Epithelial cell of umbilical artery (primary cell): ENCODE data around the gene PABPC3. TPM values are rescaled to one million over a fixed set of nuclear protein-coding genes. Genes with fewer than 3 reads are reported as not detected.

Source experiments
- total RNA-seq: library from RNA; depleted of rRNA; stranded (reverse); fragments of >200 nt; gene quantifications from 2 replicates; pipeline ENCODE4 v1.2.3, GENCODE V29; 2014

The PABPC3 gene
- total RNA-seq: under 0.01 TPM in 1 of 2 replicates, not detected in the other

GRCh38 chr13:25095851-25096453 lies at the start of gene PABPC3:
Gene PABPC3 (plus strand): TSS chr13:25096136. CDS start chr13:25096199, 63 bp downstream.

Other genes starting within 250 kb of the PABPC3 start
- gene AMER2, start 76.2 kb downstream of the PABPC3 start, total RNA-seq: not detected in 2 replicates
- gene MTMR6, start 191.4 kb downstream of the PABPC3 start, total RNA-seq: 29.6 and 32.4 TPM in 2 replicates
- gene NUP58, start 205.5 kb downstream of the PABPC3 start, total RNA-seq: 59.1 and 69.9 TPM in 2 replicates